PC-3 (cell line): ENCODE results near the gene SLCO3A1.

Source experiments
- EZH2 ChIP-seq: fragments of 300-600 bp; sonication (generic); IDR thresholded peaks from one replicate; pipeline ENCODE4 v1.6.1; 2017; ENCODE audit warnings: antibody characterized with exemption, mild to moderate bottlenecking, low read length; ENCODE audit not compliant: unreplicated experiment
- EZH2phosphoT487 ChIP-seq: fragments of 300-600 bp; sonication (generic); IDR thresholded peaks from 2 replicates; pipeline ENCODE4 v1.6.1; 2018; ENCODE audit warnings: mild to moderate bottlenecking, antibody characterized with exemption, low read length, borderline replicate concordance
- TF ChIP-seq, protein P1 (sequence below): fragments of 300-600 bp; sonication (generic); conservative IDR thresholded peaks from 2 replicates; pipeline ENCODE4 v1.5.1; 2017; ENCODE audit warnings: antibody characterized with exemption, low read depth, mild to moderate bottlenecking, low read length

GRCh38 chr15:91944331-91944730 lies 90.8 kb downstream of the SLCO3A1 start:
- no peak for TF ChIP-seq EZH2
- TF ChIP-seq, protein P1, sequence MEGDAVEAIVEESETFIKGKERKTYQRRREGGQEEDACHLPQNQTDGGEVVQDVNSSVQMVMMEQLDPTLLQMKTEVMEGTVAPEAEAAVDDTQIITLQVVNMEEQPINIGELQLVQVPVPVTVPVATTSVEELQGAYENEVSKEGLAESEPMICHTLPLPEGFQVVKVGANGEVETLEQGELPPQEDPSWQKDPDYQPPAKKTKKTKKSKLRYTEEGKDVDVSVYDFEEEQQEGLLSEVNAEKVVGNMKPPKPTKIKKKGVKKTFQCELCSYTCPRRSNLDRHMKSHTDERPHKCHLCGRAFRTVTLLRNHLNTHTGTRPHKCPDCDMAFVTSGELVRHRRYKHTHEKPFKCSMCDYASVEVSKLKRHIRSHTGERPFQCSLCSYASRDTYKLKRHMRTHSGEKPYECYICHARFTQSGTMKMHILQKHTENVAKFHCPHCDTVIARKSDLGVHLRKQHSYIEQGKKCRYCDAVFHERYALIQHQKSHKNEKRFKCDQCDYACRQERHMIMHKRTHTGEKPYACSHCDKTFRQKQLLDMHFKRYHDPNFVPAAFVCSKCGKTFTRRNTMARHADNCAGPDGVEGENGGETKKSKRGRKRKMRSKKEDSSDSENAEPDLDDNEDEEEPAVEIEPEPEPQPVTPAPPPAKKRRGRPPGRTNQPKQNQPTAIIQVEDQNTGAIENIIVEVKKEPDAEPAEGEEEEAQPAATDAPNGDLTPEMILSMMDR: no peak
- TF ChIP-seq EZH2phosphoT487: no peak
